Activated CD4-positive, alpha-beta memory T cell treated with anti-CD3 and anti-CD28 coated beads, Interleukin-2, amount 10 ng/mL, durations not matched to agents 7 days and 5 days (primary cell): ENCODE data around the gene RGS10. TPM values are rescaled to one million over a fixed set of nuclear protein-coding genes. Genes with fewer than 3 reads are reported as not detected.

Experiments used
- CTCF ChIA-PET: fragments of 350-600 bp; sonication (Branson Sonifier 250); formaldehyde crosslinking; loops from one replicate; lab custom pipeline; 2021; ENCODE audit warnings: antibody characterized with exemption, inconsistent platforms; lab: Charles Lee
- POLR2A ChIA-PET: fragments of 350-600 bp; sonication (Branson Sonifier 250); formaldehyde crosslinking; loops from one replicate; lab custom pipeline; 2021; ENCODE audit warnings: antibody characterized with exemption; lab: Charles Lee
- DNase-seq: peaks from one replicate; pipeline ENCODE4 v3.0.0-alpha.2; 2020
- H3K27ac Mint-ChIP-seq: one replicate; pipeline ENCODE4 v1.8.0; 2021; ENCODE audit warnings: mild to moderate bottlenecking, mixed read lengths
- H3K27me3 Mint-ChIP-seq: one replicate; pipeline ENCODE4 v1.8.0; 2021; ENCODE audit warnings: mixed read lengths
- H3K36me3 Mint-ChIP-seq: one replicate; pipeline ENCODE4 v1.8.0; 2021; ENCODE audit warnings: low read depth, mixed read lengths
- H3K4me1 Mint-ChIP-seq: one replicate; pipeline ENCODE4 v1.8.0; 2021; ENCODE audit warnings: mixed read lengths
- H3K4me3 Mint-ChIP-seq: one replicate; pipeline ENCODE4 v1.8.0; 2021; ENCODE audit warnings: mild to moderate bottlenecking, mixed read lengths
- H3K9me3 Mint-ChIP-seq: one replicate; pipeline ENCODE4 v1.8.0; 2021; ENCODE audit warnings: mixed read lengths
- total RNA-seq, 2 experiments: library from RNA; stranded (reverse); gene quantifications; one replicate each; pipeline ENCODE4 v1.2.3, GENCODE V29; 2021

The RGS10 gene
- total RNA-seq, 2 experiments from 2014 or later: 137 to 140 TPM

- no peak overlapping the region for H3K4me3 Mint-ChIP-seq
- peaks cover 56% of the 10 kb centered on the region for H3K36me3 Mint-ChIP-seq
- no peak for DNase-seq
- CTCF ChIA-PET: interaction anchor here (1.2 to 1.3 kb wide), 2 partner anchors 19 to 325 kb away, joined by 3 to 5 read pairs; no protein-coding TSS in a partner anchor
- no peak overlapping the region for H3K27ac Mint-ChIP-seq
- H3K4me1 Mint-ChIP-seq: peaks cover 11% of the 10 kb centered on the region
- H3K9me3 Mint-ChIP-seq: no peaks in the 10 kb centered on the region
- POLR2A ChIA-PET: interaction anchor here (0.7 to 2.4 kb wide), 4 partner anchors 9 to 20 kb away, joined by 3 to 9 read pairs (median 3); no protein-coding TSS in a partner anchor
- no peaks in the 10 kb centered on the region for H3K27me3 Mint-ChIP-seq
Measured at GRCh38 chr10:119524720-119525070, 17.8 kb downstream of the RGS10 start.

- Mint-ChIP-seq H3K27ac (no peak overlapping the region), H3K4me3 (no peak overlapping the region), H3K27me3 (no peaks in the 10 kb centered on the region), H3K4me1 (peaks cover 10% of the 10 kb centered on the region), H3K9me3 (no peaks in the 10 kb centered on the region), H3K36me3 (peaks cover 52% of the 10 kb centered on the region)
- ChIA-PET POLR2A (interaction anchor here (0.8 to 2.4 kb wide), 3 partner anchors 8 to 14 kb away, joined by 3 to 9 read pairs (median 3); no protein-coding TSS in a partner anchor), CTCF (interaction anchor here (1.2 to 1.3 kb wide), 2 partner anchors 19 to 325 kb away, joined by 3 to 5 read pairs; no protein-coding TSS in a partner anchor)
- no peak for DNase-seq
Measured at GRCh38 chr10:119523895-119524719, 18.4 kb downstream of the RGS10 start.

- Mint-ChIP-seq H3K4me1 (peaks cover 22% of the 10 kb centered on the region), H3K4me3 (no peak overlapping the region), H3K27me3 (no peaks in the 10 kb centered on the region), H3K36me3 (peaks cover 58% of the 10 kb centered on the region), H3K27ac (no peak overlapping the region), H3K9me3 (no peaks in the 10 kb centered on the region)
- ChIA-PET POLR2A (no interaction called here), CTCF (interaction anchor here (1.2 kb wide), 1 partner anchor 20 kb away, joined by 4 read pairs; the partner anchor contains the start of gene RGS10)
- DNase-seq: no peak
Measured at GRCh38 chr10:119522747-119523426, 19.6 kb downstream of the RGS10 start.

- no peak overlapping the region for H3K27ac Mint-ChIP-seq
- POLR2A ChIA-PET: no interaction called here
- H3K27me3 Mint-ChIP-seq: no peaks in the 10 kb centered on the region
- peaks cover 60% of the 10 kb centered on the region for H3K36me3 Mint-ChIP-seq
- no peak for DNase-seq
- CTCF ChIA-PET: interaction anchor here (1.2 kb wide), 1 partner anchor 21 kb away, joined by 4 read pairs; the partner anchor contains the start of gene RGS10
- peaks cover 29% of the 10 kb centered on the region for H3K4me1 Mint-ChIP-seq
- H3K9me3 Mint-ChIP-seq: no peaks in the 10 kb centered on the region
- no peak overlapping the region for H3K4me3 Mint-ChIP-seq
Measured at GRCh38 chr10:119521443-119522204, 20.9 kb downstream of the RGS10 start.

- no peak for DNase-seq
- CTCF ChIA-PET: no interaction called here
- H3K4me3 Mint-ChIP-seq: no peak overlapping the region
- no peaks in the 10 kb centered on the region for H3K9me3 Mint-ChIP-seq
- H3K27me3 Mint-ChIP-seq: no peaks in the 10 kb centered on the region
- peaks cover 41% of the 10 kb centered on the region for H3K4me1 Mint-ChIP-seq
- POLR2A ChIA-PET: interaction anchor here (5.2 kb wide), 1 partner anchor 22 kb away, joined by 43 read pairs; the partner anchor contains the start of gene RGS10
- no peak overlapping the region for H3K27ac Mint-ChIP-seq
- H3K36me3 Mint-ChIP-seq: peaks cover 60% of the 10 kb centered on the region
Measured at GRCh38 chr10:119520283-119520682, 22.2 kb downstream of the RGS10 start.

GRCh38 chr10:119518936-119519335 lies 23.6 kb downstream of the RGS10 start:
- H3K4me1 Mint-ChIP-seq: peaks cover 42% of the 10 kb centered on the region
- H3K36me3 Mint-ChIP-seq: peaks cover 58% of the 10 kb centered on the region
- ChIA-PET CTCF (interaction anchor here (0.7 to 5.0 kb wide), 3 partner anchors 23 to 73 kb away, joined by 3 to 35 read pairs (median 4); partner anchors contain the start of gene RGS10), POLR2A (interaction anchor here (2.1 to 5.2 kb wide), 4 partner anchors 17 to 74 kb away, joined by 5 to 43 read pairs (median 26); partner anchors contain the start of gene RGS10)
- H3K4me3 Mint-ChIP-seq: no peak overlapping the region
- DNase-seq: no peak
- H3K27ac Mint-ChIP-seq: peak overlapping the region; percentile 94
- no peaks in the 10 kb centered on the region for H3K9me3 Mint-ChIP-seq
- H3K27me3 Mint-ChIP-seq: no peaks in the 10 kb centered on the region

- ChIA-PET CTCF (interaction anchor here (0.7 to 5.0 kb wide), 9 partner anchors 8 to 319 kb away, joined by 3 to 35 read pairs (median 3); partner anchors contain the start of genes BAG3 and RGS10), POLR2A (interaction anchor here (0.7 to 5.2 kb wide), 15 partner anchors 9 to 342 kb away, joined by 3 to 43 read pairs (median 5); partner anchors contain the start of genes BAG3, GRK5, INPP5F and RGS10)
- no peaks in the 10 kb centered on the region for H3K9me3 Mint-ChIP-seq
- peak overlapping the region; percentile 94 for H3K27ac Mint-ChIP-seq
- H3K36me3 Mint-ChIP-seq: peaks cover 58% of the 10 kb centered on the region
- no peaks in the 10 kb centered on the region for H3K27me3 Mint-ChIP-seq
- peaks cover 42% of the 10 kb centered on the region for H3K4me1 Mint-ChIP-seq
- no peak for DNase-seq
- peak overlapping the region; percentile 60 for H3K4me3 Mint-ChIP-seq
Measured at GRCh38 chr10:119518176-119518575, 24.3 kb downstream of the RGS10 start.

- H3K9me3 Mint-ChIP-seq: no peaks in the 10 kb centered on the region
- peak overlapping the region; percentile 60 for H3K4me3 Mint-ChIP-seq
- H3K27ac Mint-ChIP-seq: peak overlapping the region; percentile 94
- CTCF ChIA-PET: interaction anchor here (0.6 to 5.0 kb wide), 9 partner anchors 9 to 318 kb away, joined by 3 to 35 read pairs (median 3); partner anchors contain the start of genes BAG3 and RGS10
- DNase-seq: peak; percentile 75
- H3K4me1 Mint-ChIP-seq: peaks cover 42% of the 10 kb centered on the region
- no peaks in the 10 kb centered on the region for H3K27me3 Mint-ChIP-seq
- peaks cover 55% of the 10 kb centered on the region for H3K36me3 Mint-ChIP-seq
- POLR2A ChIA-PET: interaction anchor here (0.7 to 5.2 kb wide), 17 partner anchors 9 to 341 kb away, joined by 3 to 43 read pairs (median 4); partner anchors contain the start of genes BAG3, GRK5, INPP5F and RGS10
Measured at GRCh38 chr10:119517235-119518141, 25.0 kb downstream of the RGS10 start.

- Mint-ChIP-seq H3K27ac (peak overlapping the region; percentile 94), H3K9me3 (no peaks in the 10 kb centered on the region), H3K27me3 (no peaks in the 10 kb centered on the region), H3K4me1 (peaks cover 42% of the 10 kb centered on the region), H3K4me3 (peak overlapping the region; percentile 60), H3K36me3 (peaks cover 53% of the 10 kb centered on the region)
- ChIA-PET POLR2A (interaction anchor here (0.7 to 5.2 kb wide), 11 partner anchors 8 to 340 kb away, joined by 3 to 43 read pairs (median 5); partner anchors contain the start of genes BAG3, INPP5F and RGS10), CTCF (interaction anchor here (0.6 to 5.0 kb wide), 12 partner anchors 10 to 357 kb away, joined by 3 to 35 read pairs (median 4); partner anchors contain the start of genes BAG3 and RGS10)
- peak; percentile 74 for DNase-seq
Measured at GRCh38 chr10:119516381-119517234, 25.9 kb downstream of the RGS10 start.

GRCh38 chr10:119515511-119516045 lies 26.9 kb downstream of the RGS10 start:
- peak overlapping the region; percentile 94 for H3K27ac Mint-ChIP-seq
- ChIA-PET CTCF (interaction anchor here (0.8 to 5.0 kb wide), 6 partner anchors 10 to 26 kb away, joined by 3 to 35 read pairs (median 4); partner anchors contain the start of gene RGS10), POLR2A (interaction anchor here (0.7 to 5.2 kb wide), 6 partner anchors 9 to 27 kb away, joined by 3 to 43 read pairs (median 14); partner anchors contain the start of gene RGS10)
- no peaks in the 10 kb centered on the region for H3K9me3 Mint-ChIP-seq
- DNase-seq: no peak
- no peaks in the 10 kb centered on the region for H3K27me3 Mint-ChIP-seq
- H3K4me3 Mint-ChIP-seq: no peak overlapping the region
- H3K4me1 Mint-ChIP-seq: peaks cover 42% of the 10 kb centered on the region
- peaks cover 56% of the 10 kb centered on the region for H3K36me3 Mint-ChIP-seq
